Activated naive CD4-positive, alpha-beta T cell treated with Interleukin-2 at 50 U/mL for 16 hours (primary cell): ENCODE measurements around the gene ARID1A.

Experiments
- DNase-seq: peaks from one replicate; pipeline ENCODE4 v3.0.0-alpha.2; 2020

ARID1A gene

DNA sequence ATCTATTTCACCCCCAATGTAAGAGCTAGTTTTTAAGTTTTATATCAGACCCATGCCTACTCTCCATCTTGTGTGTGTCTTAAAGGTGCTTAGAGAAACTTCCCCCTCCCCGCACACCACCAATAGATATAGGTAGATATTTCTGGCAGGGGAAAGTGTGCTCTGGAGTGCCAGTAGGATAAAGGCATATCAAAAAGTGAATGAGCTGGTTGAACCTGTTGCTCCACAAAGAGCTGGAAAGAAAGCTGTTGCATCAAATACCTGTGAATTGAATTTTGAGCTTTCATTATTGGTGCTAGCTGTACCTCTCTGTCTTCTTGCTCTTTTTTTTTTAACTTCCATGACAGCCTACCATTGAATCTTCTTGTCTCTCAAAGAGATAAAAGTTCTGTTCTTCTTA, 32.8 kb downstream of the ARID1A start:
- no peak for DNase-seq

DNA sequence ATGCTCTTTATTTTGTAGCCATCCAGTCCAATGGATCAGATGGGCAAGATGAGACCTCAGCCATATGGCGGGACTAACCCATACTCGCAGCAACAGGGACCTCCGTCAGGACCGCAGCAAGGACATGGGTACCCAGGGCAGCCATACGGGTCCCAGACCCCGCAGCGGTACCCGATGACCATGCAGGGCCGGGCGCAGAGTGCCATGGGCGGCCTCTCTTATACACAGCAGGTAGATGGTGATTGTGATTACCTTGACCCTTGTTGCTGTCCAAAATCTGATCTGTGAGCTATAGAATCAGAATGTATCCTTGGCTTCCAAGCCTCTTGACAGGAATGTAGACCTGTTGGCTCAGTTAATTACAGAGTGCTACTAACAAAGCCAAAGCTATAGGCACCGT, 33.8 kb downstream of the ARID1A start:
- no peak for DNase-seq

DNA sequence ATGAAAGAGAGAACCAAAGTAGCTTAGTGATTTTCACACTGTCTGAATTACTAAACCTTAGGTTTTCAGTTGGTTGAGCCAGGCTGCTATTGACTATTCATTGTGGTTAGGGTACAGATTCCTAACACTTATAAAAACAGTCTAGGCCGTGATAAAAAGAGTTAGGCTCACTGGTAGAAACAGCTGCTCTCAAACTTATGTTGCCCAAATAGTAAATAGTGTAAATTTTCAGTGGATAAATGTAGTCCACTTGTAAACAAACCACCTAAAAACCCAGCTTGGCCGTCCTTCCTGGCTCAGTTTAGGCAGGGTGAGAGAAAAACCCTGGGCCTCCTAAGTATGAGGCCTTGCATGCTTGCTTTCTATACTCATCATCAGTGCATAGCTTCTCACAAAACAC, 34.9 kb downstream of the ARID1A start:
- DNase-seq, result no peak

DNA sequence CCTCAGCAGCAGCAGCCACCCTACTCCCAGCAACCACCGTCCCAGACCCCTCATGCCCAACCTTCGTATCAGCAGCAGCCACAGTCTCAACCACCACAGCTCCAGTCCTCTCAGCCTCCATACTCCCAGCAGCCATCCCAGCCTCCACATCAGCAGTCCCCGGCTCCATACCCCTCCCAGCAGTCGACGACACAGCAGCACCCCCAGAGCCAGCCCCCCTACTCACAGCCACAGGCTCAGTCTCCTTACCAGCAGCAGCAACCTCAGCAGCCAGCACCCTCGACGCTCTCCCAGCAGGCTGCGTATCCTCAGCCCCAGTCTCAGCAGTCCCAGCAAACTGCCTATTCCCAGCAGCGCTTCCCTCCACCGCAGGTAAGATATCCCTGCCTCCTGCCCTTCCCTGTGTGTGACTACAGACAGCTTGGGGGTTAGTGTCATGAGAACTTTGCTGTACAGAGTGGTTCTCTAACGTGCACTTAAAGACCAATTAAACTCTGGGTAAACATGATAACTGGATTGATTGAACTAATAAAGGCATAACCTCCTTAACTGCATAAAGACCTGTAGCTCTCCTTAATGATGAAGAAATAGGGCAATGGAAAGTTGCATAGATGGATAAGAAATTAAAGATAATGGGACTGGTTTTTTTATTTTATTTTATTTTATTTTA, 35.6 kb downstream of the ARID1A start:
- no peak for DNase-seq

DNA sequence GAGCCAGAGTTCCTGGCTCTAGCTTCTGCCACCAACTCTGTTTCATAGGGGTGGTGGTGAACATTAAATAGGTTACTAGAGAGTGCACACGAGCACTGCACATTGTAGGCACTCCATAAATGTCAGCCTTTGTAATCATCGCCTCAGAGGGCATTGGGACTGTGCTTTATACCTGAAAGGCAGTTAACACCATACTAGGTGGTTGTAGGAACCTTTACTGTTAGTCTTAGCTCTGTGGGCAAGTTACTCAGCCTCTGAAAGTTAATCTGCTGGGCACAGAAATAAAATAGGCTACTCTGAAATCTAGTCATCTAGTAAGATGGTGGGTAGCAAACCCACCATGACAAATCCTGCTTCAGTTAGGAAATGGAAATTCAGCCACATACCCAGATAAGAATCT, 37.6 kb downstream of the ARID1A start:
- DNase-seq, result no peak

DNA sequence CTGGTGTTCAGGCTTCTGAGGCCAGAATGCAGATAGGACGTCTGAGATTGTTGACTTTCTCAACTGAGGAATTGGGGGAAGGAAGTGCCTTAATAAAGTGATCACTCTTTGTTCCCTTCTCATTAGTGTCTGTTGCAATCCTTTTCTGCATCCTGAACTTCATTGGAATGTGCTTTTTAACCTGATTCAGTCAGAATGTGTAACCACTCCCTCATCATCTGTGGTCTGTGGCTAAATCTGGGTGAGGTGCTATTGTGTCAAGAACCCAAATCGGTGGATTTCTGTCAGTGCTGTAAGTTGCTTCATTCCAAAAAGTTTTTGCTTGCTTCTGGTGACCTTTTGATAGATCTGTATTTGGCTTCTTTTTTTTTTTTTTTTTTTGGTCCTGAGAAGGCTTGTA, 38.2 kb downstream of the ARID1A start:
- DNase-seq, result no peak

DNA sequence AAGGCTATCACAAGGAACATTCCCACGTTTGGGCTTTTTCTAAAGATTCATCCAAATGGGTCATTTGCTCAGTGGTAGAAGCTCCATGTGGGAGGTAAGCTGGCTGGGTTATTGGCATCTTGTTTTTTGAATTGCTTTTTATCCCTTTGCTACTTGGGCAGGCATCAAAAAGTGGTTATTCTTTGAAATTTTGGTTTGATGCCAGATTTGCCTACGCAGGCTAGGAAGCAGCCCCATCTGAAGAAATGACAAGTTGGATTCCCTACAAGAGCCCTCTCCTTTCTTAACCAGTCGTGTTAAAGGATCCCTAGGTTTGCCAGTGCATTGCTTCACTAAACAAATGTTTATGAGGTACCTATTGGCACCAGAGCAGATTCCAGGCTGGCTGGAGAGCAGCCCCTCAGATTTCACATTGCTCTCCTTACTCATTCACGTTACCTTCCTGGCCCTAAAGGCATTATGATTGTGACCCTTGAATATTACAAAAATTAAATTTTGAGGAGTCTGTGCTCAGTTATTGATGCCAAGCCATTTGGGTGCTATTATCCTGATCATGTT, 38.8 kb downstream of the ARID1A start:
- DNase-seq, result no peak

DNA sequence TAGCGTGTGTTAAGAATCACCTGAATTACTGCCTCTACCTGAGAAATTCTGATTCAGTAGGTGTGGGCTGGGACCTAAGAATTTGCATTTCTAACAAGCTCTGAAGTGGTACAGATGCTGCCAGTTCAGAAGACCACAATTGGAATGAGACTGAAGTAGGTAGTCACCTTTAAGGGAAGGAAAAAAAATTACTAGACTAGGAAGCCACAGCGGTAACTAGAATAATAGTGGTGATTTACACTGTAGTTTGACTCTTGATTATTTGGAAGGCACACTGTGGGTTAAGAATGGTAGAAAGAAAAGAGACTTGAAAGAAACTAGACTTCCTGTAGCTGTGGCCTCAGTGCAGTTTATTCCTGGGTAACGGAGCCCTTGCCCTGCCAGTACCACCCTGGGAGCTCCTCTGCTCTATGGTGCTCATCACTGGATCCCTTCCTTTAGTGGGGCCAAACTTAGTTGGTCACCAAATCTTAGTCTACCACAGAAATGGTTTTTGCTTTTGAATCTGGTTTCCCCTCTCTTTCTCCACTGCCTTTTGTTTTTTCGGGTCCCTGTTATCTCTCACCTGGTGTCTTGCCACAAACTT, 43.6 kb downstream of the ARID1A start:
- peak; percentile 19 for DNase-seq

DNA sequence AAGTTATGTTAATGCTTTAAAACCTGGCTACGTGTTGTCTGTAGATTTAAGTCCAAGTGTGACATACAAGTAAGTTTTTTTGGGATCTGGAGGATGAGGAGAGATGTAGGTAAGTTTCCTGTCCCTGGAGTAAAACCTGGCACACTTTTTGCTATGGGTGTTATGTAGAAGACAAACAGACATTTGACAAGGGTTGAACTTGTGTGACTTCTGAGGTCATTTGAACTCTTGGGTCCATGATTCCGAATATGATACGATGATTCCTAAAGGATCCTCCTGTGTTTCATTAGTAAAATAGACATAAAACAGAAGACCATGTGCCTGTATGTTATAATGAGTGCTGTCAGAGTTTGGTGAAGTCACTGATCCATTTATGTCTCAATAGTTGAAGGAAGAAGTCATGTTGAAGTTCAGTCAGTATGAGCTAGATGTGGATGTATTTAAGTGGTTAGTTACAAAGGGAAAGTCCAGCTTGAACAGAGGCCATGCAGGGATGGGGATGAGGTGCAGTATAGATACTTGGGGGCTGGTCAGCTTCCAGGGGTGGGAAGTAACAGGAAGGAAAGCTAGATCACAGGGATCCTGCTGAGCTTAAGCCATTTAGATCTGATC, 44.3 kb downstream of the ARID1A start:
- DNase-seq, result no peak

DNA sequence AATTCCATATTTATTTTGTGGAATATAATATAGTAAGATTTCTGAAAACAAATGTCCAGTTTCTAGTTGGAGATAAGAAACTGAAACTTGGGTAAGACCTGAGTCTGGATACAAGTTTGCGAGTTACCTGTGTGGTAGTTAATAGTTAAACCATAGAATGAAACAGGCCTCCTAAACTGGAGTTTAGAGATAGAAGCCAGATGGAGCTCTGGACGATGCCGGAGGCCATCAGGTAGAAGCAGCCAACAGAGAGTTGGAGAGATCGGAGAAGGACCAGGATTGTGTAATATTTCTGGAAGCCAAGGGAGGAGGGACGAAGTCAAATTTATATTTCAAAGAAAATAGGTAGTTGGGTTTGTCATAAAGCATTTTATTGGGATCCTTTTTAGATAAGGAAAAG, 45.1 kb downstream of the ARID1A start:
- no peak for DNase-seq

DNA sequence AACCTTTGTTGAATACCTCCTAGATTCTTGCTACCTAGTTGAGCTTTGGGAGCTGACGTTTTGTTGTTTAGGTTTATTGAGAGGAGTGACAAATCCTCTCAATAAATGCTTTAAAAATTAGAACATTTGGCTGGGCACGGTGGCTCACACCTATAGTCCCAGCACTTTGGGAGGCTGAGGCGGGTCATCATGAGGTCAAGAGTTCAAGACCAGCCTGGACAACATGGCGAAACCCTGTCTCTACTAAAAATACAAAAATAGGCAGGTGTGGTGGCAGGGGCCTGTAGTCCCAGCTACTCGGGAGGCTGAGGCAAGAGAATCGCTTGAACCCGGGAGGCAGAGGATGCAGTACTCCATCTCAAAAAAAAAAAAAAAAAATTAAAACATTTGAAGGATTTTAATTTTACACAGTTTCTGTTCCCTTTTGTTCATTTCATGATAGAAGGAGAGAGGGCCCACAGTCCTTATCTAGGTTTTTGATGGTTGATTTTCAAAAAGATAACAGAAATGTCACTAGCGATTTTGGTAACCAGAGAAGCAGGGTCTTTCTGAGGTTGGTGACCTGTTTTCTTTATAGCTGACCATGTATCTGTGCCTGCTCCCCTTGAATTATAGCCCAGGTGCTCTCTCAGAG, 47.7 kb downstream of the ARID1A start:
- DNase-seq, result no peak

DNA sequence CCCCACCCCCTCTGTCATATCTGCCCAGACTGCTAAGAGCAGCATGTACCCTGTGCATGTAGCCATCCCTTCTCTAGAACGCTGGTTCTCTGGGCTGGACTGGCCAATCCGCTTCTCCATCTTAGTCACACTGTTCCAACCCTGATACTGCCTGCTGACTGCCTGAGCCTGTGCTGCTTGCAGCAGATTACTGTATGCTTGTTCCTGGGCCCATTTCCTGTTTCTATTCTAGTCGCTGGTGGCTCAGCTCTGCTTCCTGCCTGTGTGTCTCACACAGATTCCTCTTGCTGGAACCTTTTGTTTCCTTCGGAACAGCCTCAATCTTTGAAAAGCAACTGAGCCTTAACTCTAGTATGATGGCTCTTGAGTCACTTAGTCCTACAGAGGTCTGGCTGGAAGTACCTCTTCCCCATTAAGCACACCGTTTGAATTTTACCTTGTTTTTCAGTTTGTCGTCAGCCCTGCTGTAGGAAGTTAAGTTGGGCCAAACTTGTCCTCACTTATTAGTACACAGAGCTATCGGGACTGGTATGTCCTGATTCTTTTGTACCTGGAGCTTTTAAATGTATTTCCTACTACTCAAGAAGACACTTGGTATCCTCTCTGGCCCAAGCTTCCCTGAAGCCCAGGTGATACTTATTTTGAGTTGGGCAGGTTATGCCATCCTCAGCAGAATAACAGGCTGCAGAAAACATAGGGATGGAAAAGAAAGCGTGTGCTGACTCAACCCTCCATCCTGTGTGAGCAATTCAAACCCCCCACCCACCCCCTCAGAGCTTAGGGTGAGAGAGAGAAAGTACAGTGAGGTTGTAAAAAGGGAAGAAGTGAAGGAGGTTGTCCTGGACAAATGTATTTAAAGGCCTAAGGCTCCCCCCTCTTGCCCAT, 48.5 kb downstream of the ARID1A start:
- peak; percentile 79 for DNase-seq

DNA sequence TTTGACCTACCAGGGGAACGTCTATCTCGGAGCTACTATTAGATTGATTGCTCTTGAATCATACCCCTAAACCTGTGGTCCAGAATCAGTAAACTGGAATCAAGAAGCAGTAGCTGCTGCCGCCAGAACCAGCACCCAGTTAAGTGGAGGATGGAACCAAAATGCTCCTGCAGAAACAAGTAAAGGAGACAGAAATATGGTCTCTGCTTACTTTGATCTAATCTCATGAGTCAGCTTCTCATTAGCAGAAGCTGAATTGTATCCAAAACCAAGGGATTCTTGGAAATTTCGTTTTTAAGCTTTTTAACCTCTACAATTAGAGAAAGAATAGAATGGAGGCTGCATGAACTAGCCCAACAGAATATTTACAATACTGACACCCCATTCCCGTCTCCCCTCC, 49.4 kb downstream of the ARID1A start:
- no peak for DNase-seq

DNA sequence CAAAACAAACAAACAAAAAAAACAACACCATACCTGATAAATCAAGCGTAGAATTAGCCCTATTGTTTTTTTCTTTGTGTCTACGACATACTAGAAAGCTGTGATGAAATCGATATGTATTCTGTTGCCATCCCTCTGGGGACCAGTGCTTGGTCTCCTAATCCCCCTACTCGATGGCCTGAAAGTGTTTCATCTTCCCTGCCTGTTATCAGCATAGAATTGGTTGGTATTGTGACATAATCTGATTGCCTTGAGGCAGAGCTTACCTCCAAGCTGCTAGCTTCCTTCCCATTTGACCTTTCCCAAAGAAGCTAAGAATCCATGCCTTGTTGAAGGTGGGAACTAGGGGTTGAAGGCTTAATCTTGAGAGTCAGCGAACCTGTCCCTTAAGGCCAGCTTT, 51.2 kb downstream of the ARID1A start:
- DNase-seq, result no peak

DNA sequence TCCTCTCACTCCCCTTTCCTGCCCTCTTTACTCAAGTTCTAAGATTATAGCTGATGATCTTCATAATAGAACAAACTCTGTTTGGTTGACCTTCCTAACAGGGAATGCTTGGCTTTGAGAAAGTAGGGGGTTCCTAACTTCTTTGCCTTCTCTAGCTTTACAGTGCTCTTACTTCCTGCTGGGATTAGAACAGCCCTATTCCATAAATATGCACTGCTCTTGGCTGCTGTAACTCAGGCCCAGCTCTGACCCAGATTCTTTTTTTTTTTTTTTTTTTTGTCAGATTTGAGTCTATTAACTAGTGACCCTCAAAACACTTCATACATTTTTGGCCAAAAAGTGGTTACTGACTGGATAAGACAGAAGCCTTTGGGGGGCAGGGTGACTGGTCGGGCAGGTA, 52.5 kb downstream of the ARID1A start:
- no peak for DNase-seq

DNA sequence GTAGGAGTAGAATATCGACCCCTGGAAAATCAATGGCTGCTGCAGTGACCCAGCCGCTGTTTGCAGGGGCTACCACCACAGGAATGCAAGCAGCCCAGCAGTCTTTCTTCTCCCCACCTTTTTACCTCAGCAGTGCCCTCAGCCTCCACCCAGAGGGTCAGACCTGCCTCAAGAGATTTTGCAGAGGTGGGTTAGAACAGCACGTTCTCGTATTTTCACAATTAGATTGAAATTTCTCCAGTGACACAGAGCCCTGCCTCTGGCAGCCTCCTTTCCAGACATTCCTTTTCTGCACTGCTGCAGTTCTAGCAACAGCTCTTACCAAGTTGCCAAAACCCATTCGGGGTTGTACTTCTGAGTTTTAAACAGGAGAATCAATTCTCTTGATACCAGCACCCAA, 53.6 kb downstream of the ARID1A start:
- DNase-seq, result no peak

DNA sequence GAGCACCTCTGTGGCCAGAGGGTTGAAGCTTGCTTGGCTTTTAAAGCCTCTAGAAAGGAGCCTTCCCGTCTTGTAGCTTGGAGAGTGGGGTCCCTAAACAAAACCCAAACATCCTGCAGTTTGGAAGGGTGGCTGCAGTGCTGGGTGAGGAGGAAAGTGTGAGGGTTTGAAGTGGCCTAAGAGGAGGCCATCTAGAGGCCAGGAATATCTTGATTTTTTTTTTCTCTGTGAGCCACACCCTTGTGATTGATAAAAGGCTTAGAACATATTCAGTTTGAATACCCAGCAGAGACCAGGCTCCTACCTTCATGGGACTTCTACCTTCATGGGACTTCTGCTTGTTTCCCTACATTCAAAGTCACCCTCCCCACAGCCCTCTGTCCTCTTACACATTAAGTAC, 54.6 kb downstream of the ARID1A start:
- DNase-seq, result no peak

DNA sequence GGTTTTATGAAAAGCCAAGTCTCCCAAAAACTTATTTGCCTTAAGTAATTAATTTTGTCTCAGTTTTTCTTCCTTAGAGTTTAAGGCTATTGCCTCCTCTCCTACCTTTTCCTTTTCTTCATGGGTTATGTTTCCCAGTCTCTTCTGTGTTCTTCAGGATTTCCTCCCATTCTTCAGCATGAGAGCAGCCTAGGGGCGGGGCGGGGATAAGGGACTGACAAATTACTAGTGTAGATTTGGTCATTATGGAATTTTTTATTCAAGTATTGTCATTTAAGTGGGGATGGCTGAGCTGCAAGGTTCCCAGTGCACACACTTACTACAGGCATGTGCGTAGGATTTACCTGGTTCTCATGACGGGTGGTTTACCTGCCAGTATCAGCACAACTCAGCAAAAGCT, 56.7 kb downstream of the ARID1A start:
- no peak for DNase-seq

DNA sequence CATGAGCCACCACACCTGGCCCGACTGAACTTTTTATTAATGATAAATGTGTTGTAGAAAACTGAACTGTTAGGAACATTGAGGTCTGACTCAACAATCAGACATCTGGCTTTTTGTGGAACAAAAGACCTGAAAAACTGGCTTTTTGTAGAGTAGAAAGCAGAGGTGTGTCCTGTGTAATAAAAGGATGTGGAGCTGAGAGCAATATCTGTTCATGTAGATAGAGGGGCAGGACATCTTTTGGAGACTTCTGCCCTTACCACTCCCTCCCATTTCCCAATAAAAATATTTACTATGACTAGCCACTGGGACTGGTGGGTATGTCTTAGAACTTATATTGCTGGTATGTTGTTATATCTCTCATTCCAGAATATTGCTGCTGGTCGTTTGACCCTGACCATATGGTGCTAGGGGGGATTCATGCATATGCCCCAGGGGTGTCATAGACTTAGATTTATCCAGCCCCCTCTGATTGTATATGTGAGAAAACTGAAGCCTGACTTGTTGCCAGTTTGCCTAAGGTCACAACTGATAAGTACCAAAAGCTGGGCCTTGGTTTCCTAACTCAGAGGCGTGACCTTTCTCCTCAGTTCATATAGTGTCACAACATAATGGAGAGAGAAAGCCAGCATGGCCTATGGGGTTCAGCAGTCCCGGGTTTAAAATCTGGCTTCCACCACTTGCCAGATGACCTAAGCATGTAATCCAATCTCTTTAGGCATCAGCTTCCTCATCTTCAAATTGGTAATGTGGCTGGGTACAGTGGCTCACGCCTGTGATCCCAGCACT, 58.5 kb downstream of the ARID1A start:
- no peak for DNase-seq

DNA sequence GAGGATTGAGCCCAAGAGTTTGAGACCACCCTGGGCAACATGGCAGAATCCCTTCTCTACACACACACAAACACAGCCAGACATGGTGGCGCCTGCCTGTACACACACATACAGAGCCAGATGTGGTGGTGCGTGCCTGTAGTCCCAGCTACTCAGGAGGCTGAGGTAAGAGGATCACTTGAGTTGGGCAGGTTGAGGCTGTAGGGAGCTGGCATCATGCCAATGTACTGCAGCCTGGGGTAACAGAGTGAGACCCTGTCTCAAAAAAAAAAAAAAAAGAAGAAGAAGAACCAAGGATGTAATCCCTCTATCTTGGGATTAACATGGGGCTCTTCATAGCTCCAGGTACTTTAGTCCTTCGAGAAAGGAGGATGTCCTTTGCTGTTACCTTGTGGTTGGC, 62.5 kb downstream of the ARID1A start:
- no peak for DNase-seq

DNA sequence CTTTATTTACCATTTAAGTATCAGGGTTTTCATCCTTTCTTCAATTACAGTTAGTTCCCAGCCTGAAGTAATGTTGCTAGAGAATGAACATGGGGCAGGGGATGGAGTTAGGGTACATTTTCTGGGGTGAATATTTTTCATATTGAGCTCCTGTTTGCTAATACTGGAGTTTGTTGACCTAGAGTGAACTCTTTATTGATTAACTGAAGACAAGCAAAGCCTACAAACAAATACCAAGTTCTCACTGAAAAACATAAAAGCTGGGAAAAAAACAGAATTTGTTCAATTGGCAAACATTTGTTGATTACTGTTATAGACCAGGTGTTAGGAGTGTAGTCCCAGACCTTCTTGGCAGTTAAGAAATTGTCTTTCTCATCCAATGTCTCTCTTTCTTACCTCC, 63.7 kb downstream of the ARID1A start:
- DNase-seq, result no peak

DNA sequence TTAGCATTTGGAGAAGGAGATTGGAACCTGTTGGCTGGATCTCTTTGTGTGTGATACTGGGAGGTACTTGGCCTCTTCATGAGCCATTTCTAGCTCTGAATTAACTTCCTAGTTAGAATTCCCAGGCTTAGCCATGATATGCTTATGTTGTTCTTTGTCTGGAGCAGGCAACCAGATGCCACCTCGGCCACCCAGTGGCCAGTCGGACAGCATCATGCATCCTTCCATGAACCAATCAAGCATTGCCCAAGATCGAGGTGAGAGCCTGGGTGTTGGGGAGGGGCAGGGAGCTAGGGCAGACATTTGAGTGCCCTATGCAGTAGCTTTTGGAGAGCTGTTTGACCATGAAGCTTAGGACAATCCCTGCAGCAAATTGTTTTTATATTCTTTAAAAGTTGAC, 65.4 kb downstream of the ARID1A start:
- DNase-seq, result no peak
